NT2/D1 (cell line): ENCODE data around the gene SERPINB11.

Experiments
- SUZ12 ChIP-seq: IDR thresholded peaks from 2 replicates; pipeline ENCODE4 v1.6.1; 2011; ENCODE audit not compliant: insufficient read length, insufficient read depth; ENCODE audit errors: extremely low read depth
- YY1 ChIP-seq: IDR thresholded peaks from 2 replicates; pipeline ENCODE4 v1.6.1; 2011; ENCODE audit not compliant: insufficient read length, insufficient read depth
- ZNF274 ChIP-seq: IDR thresholded peaks from 2 replicates; pipeline ENCODE4 v1.6.1; 2011; ENCODE audit warnings: mild to moderate bottlenecking, low read depth, low read length

DNA sequence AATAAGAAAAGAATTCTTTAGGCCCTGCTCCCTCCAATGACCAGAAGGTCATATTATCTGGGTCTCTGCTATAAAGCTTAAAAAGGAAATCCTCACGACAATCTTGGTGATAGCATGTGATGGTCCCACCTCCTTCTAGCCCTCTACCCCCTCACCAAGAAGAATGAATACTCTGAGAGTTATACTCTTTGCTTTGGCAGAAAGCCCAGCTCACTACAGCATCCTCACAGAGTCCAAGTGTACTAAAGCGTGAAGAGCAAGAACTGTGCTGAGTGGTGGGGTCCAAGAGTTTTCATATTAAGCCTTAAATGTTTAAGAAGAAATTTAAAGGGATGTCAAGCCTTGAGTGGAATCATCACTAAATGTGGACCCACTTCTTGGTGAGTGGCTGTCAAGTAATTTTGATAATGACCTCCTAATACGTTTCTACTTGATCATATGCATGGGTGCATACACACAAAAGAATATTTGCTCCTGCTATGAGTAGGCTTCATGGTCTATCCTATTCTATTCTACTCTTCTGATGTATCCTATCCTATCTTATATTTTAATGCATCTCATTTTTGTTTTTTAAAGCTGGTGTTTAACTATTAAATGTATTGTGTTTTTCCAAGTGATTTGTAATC lies 56.0 kb downstream of the SERPINB11 start:
- TF ChIP-seq SUZ12 (no peak), ZNF274 (no peak), YY1 (no peak)
